ENCODE measurements around the gene RPL4.

The RPL4 gene

DNA sequence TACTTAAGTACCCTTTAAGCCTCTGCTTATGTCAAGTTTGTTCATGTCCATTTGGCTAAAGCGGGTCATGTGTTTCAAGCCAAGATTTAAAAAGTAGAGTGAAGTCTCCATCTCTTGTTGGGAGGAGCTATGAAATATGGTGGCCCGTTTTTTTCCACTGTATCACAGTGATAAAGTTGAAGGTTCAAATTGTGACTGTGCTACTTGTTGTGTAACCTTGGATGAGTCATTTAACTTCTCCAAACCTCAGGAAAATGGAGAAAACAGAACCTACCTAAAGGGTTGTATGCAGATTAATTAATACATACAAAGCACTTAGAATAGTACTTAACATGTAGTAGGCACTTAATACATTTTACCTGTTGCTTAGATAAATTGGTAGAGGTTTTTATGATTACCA lies 50.5 kb downstream of the RPL4 start:
- no peak for DNase-seq

DNA sequence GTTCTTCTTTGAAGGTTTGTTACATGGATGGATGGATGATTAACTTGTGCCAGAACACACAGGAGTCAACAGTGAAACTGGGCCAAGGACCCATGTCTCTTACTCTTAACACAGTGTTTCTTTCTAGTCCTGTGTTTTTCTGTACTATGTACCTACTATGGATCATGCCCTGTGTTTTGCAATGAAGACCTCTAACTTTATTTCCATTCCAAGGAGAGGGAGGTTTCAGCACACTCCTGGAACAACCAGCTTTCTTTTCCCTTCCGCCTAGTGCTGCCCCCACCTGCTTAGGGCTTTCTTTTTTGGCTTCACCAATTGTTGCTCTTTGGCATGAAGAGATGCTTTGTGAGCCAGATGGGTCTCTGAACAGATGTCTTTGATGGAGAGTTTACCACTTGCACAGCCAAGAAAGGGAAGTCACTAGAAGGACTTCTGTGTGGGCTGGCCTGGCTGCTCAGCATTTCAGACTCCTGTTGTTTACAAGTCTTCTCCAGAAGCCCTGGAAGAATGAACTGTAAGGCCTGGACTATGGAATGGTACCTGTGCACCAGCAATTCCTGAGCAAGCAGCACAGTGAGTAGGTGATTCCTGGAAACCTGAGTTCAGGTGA lies 51.6 kb downstream of the RPL4 start:
- no peak for DNase-seq

DNA sequence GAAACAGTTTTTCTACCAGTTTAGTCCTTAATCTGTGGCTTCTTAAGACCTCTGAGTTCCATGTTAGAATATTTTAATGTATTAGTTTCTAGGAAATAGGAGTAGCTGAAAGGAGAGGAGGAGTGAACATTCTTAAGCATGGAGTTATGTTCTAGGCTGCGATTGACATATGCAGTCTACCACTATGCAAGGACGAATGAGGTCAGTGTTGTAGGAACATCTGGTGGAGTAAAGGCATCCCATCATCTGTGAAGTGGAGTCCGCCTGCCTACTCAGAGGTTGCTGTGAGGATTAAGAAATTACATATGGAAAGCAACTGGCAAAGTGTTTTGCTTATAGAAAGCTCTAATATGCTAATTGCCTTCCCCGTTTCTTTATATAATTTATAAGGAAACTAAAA lies 52.2 kb downstream of the RPL4 start:
- no peak for DNase-seq

Measured in CD4-positive, alpha-beta T cell treated with Interleukin-1 beta for 1 hour (primary cell).